ENCODE measurements around the gene KANSL1L.
"Not testable (repeated sequence)": the region's sequence is repeated elsewhere in the genome, so short reads cannot be mapped to it uniquely, and the experiment has no call there.

KANSL1L gene

DNA sequence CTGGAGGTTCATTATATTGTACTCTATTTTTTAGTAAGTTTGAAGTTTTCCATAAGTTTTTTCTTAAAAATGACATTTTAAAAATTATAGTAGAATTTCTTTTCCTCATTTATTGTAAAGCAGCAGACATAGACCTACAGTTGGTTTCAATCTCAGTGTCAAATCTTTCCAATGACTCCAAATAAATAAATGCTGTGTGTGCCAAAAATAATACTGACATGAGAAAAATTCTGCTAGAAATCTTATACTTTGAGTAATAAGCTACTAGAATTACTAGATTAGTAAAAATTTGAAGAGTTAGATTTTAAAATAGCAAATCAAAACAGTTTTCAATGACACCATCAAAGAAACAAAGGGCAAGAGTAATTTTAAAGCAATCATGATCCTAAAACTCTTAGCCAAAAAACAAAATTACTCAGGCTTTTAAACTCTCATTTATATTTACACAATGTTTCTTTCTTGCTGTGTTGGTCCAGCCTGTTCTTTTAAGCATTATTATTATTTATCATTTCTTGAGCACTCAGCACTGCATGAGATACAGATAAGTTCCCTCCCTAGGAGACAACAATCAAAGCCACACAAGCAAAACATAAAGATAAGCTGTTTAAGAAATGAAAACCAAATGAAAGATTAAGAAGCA is 8.3 kb upstream of the KANSL1L start:
- Histone ChIP-seq H3K4me1 (ENCODE audit: control insufficient read depth in 2 of 2, insufficient read depth in 1 of 2, low read depth in 1 of 2, low read length in 2 of 2) (peaks cover 4 to 11% of the 10 kb centered on the region in 2 donors), H4K91ac (ENCODE audit: low read depth, low read length, poor library complexity) (no peak overlapping the region), H3K14ac (ENCODE audit: low read length) (no peak overlapping the region), H3K4ac (ENCODE audit: low read length) (no peak overlapping the region), H3K4me3 (ENCODE audit: low read length in 2 of 2) (no peak overlapping the region), H3K18ac (ENCODE audit: low read length) (no peak overlapping the region), H2AK5ac (ENCODE audit: low read depth, low read length) (no peak overlapping the region), H3K4me2 (ENCODE audit: insufficient read depth, low read length, poor library complexity, severe bottlenecking) (no peak overlapping the region), H2BK15ac (ENCODE audit: low read length) (no peak overlapping the region), H2BK12ac (ENCODE audit: low read length) (no peak overlapping the region), H3K27me3 (ENCODE audit: control insufficient read depth in 3 of 3, insufficient read depth in 3 of 3, low read depth in 1 of 3, low read length in 3 of 3) (no peaks in the 10 kb centered on the region), H2BK5ac (ENCODE audit: low read length) (no peak overlapping the region), H2BK120ac (ENCODE audit: low read depth, low read length) (no peak overlapping the region), H2AFZ (ENCODE audit: low read length) (peak overlapping the region; percentile 1), H3K27ac (replicated peaks; ENCODE audit: low read length) (no peak overlapping the region), H3K23ac (ENCODE audit: low read depth, low read length, poor library complexity) (no peak overlapping the region), H3K9me3 (replicated peaks in 1 of 2; ENCODE audit: control insufficient read depth in 2 of 2, insufficient read depth in 1 of 2, low read depth in 1 of 2, low read length in 2 of 2) (no peaks in the 10 kb centered on the region), H3K79me1 (ENCODE audit: low read depth, low read length) (no peaks in the 10 kb centered on the region), H3K9ac (ENCODE audit: low read depth, low read length, poor library complexity) (no peak overlapping the region), H3K36me3 (replicated peaks in 1 of 2; ENCODE audit: control insufficient read depth in 2 of 2, insufficient read depth in 2 of 2, low read length in 2 of 2) (no peaks in the 10 kb centered on the region), H4K8ac (ENCODE audit: low read depth, low read length) (no peak overlapping the region)
- DNase-seq (ENCODE audit: low spot score), result no peak

DNA sequence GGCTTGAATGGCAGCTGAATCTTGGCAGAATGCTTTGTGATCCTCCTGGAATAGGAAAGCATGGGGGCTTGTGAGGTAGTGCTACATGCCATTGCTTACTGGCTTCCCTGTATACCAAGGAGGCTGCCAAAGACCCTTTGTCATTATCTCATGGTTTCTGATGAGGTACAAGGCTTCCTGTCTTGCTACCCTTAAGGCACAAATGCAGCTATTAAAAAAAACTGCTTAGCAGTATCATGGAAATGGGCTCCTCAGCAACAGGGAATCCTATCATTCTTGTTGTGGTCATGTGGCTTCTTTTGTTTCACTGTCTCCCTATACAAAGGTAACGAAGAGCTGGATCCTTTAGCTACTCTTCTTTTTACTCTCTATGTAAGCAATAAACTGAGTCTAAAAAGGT is 6.6 kb upstream of the KANSL1L start:
- H3K79me1 ChIP-seq (ENCODE audit: low read depth, low read length), result no peaks in the 10 kb centered on the region
- peaks cover 4 to 11% of the 10 kb centered on the region in 2 donors for H3K4me1 ChIP-seq (ENCODE audit: control insufficient read depth in 2 of 2, insufficient read depth in 1 of 2, low read depth in 1 of 2, low read length in 2 of 2)
- no peak overlapping the region for H3K23ac ChIP-seq (ENCODE audit: low read depth, low read length, poor library complexity)
- H3K27me3 ChIP-seq (ENCODE audit: control insufficient read depth in 3 of 3, insufficient read depth in 3 of 3, low read depth in 1 of 3, low read length in 3 of 3), result no peaks in the 10 kb centered on the region
- no peak overlapping the region for H2AK5ac ChIP-seq (ENCODE audit: low read depth, low read length)
- no peak overlapping the region for H2BK15ac ChIP-seq (ENCODE audit: low read length)
- no peak overlapping the region for H3K9ac ChIP-seq (ENCODE audit: low read depth, low read length, poor library complexity)
- no peak for DNase-seq (ENCODE audit: low spot score)
- no peak overlapping the region for H2AFZ ChIP-seq (ENCODE audit: low read length)
- H4K8ac ChIP-seq (ENCODE audit: low read depth, low read length), result no peak overlapping the region
- H3K14ac ChIP-seq (ENCODE audit: low read length), result no peak overlapping the region
- no peak overlapping the region for H2BK12ac ChIP-seq (ENCODE audit: low read length)
- no peak overlapping the region for H3K18ac ChIP-seq (ENCODE audit: low read length)
- H4K91ac ChIP-seq (ENCODE audit: low read depth, low read length, poor library complexity), result no peak overlapping the region
- no peak overlapping the region for H2BK5ac ChIP-seq (ENCODE audit: low read length)
- no peak overlapping the region for H3K4ac ChIP-seq (ENCODE audit: low read length)
- no CpG with 5 or more reads among the region's 1 CpG for WGBS, 2 donors (ENCODE audit: extremely low coverage in 2 of 2, insufficient read length in 2 of 2, insufficient replicate concordance in 1 of 2)
- H3K4me3 ChIP-seq (ENCODE audit: low read length in 2 of 2), result no peak overlapping the region
- no peak overlapping the region for H2BK120ac ChIP-seq (ENCODE audit: low read depth, low read length)
- no peak overlapping the region for H3K4me2 ChIP-seq (ENCODE audit: insufficient read depth, low read length, poor library complexity, severe bottlenecking)
- H3K36me3 ChIP-seq (replicated peaks in 1 of 2; ENCODE audit: control insufficient read depth in 2 of 2, insufficient read depth in 2 of 2, low read length in 2 of 2), result no peaks in the 10 kb centered on the region
- H3K9me3 ChIP-seq (replicated peaks in 1 of 2; ENCODE audit: control insufficient read depth in 2 of 2, insufficient read depth in 1 of 2, low read depth in 1 of 2, low read length in 2 of 2), result no peaks in the 10 kb centered on the region
- H3K27ac ChIP-seq (replicated peaks; ENCODE audit: low read length), result no peak overlapping the region

DNA sequence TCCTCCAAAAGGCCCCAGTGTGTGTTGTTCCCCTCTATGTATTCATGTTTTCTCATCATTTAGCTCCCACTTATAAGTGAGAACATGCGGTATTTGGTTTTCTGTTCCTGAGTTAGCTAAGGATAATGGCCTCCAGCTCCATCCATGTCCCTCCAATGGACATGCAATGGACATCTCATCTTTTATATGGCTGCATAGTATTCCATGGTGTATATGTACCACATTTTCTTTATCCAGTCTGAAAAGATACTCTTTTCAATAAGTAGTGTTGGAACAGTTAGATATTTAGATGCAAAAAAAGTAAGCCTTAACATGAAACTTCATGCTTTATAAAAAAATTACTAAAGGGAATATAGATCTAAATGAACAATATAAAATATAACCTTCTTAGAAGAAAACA is 5.9 kb upstream of the KANSL1L start:
- not testable (repeated sequence) for H3K36me3 ChIP-seq (replicated peaks in 1 of 2; ENCODE audit: control insufficient read depth in 2 of 2, insufficient read depth in 2 of 2, low read length in 2 of 2); H3K14ac ChIP-seq (ENCODE audit: low read length); H3K4ac ChIP-seq (ENCODE audit: low read length); H3K9me3 ChIP-seq (replicated peaks in 1 of 2; ENCODE audit: control insufficient read depth in 2 of 2, insufficient read depth in 1 of 2, low read depth in 1 of 2, low read length in 2 of 2); H4K91ac ChIP-seq (ENCODE audit: low read depth, low read length, poor library complexity); H3K18ac ChIP-seq (ENCODE audit: low read length); H3K23ac ChIP-seq (ENCODE audit: low read depth, low read length, poor library complexity); H3K4me2 ChIP-seq (ENCODE audit: insufficient read depth, low read length, poor library complexity, severe bottlenecking); H2AK5ac ChIP-seq (ENCODE audit: low read depth, low read length); H3K9ac ChIP-seq (ENCODE audit: low read depth, low read length, poor library complexity); H3K79me1 ChIP-seq (ENCODE audit: low read depth, low read length); H3K27me3 ChIP-seq (ENCODE audit: control insufficient read depth in 3 of 3, insufficient read depth in 3 of 3, low read depth in 1 of 3, low read length in 3 of 3); H2BK12ac ChIP-seq (ENCODE audit: low read length); H3K4me3 ChIP-seq (ENCODE audit: low read length in 2 of 2); H2BK120ac ChIP-seq (ENCODE audit: low read depth, low read length); H2BK5ac ChIP-seq (ENCODE audit: low read length); H2BK15ac ChIP-seq (ENCODE audit: low read length); DNase-seq (ENCODE audit: low spot score); H2AFZ ChIP-seq (ENCODE audit: low read length); H4K8ac ChIP-seq (ENCODE audit: low read depth, low read length); H3K27ac ChIP-seq (replicated peaks; ENCODE audit: low read length)
- peaks cover 4 to 11% of the 10 kb centered on the region in 2 donors for H3K4me1 ChIP-seq (ENCODE audit: control insufficient read depth in 2 of 2, insufficient read depth in 1 of 2, low read depth in 1 of 2, low read length in 2 of 2)
- no CpG with 5 or more reads among the region's 1 CpG for WGBS, 2 donors (ENCODE audit: extremely low coverage in 2 of 2, insufficient read length in 2 of 2, insufficient replicate concordance in 1 of 2)

DNA sequence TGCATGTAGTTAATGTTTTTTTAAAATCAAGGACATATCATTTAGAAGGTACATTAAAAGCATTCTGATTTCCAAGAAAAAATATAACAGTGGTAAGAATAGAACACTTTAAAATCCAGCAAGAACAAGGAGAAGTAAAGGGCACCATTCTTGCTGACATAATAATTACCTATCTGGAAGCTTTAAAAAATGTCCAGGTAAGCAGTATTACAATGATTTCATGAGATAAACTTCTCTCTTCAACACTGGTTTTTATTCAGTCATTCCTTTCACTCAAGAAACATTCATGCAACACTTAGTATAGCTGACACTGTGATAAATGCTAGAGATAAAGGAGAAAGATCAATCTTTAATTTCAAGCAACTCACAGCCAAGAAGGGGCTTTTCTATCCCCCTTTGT is 2.9 kb upstream of the KANSL1L start:
- H3K79me1 ChIP-seq (ENCODE audit: low read depth, low read length), result no peaks in the 10 kb centered on the region

More for the DNA sequence above, 2.9 kb upstream of the KANSL1L start:
- Histone ChIP-seq H3K14ac (ENCODE audit: low read length) (no peak overlapping the region), H2BK12ac (ENCODE audit: low read length) (no peak overlapping the region), H3K27me3 (ENCODE audit: control insufficient read depth in 3 of 3, insufficient read depth in 3 of 3, low read depth in 1 of 3, low read length in 3 of 3) (no peaks in the 10 kb centered on the region), H3K4ac (ENCODE audit: low read length) (no peak overlapping the region), H4K91ac (ENCODE audit: low read depth, low read length, poor library complexity) (no peak overlapping the region), H3K9ac (ENCODE audit: low read depth, low read length, poor library complexity) (no peak overlapping the region), H2AFZ (ENCODE audit: low read length) (no peak overlapping the region), H3K23ac (ENCODE audit: low read depth, low read length, poor library complexity) (no peak overlapping the region), H3K4me1 (ENCODE audit: control insufficient read depth in 2 of 2, insufficient read depth in 1 of 2, low read depth in 1 of 2, low read length in 2 of 2) (peaks cover 0 to 4% of the 10 kb centered on the region in 2 donors), H3K4me3 (ENCODE audit: low read length in 2 of 2) (no peak overlapping the region), H2BK15ac (ENCODE audit: low read length) (no peak overlapping the region), H3K9me3 (replicated peaks in 1 of 2; ENCODE audit: control insufficient read depth in 2 of 2, insufficient read depth in 1 of 2, low read depth in 1 of 2, low read length in 2 of 2) (no peaks in the 10 kb centered on the region), H3K18ac (ENCODE audit: low read length) (no peak overlapping the region), H2BK5ac (ENCODE audit: low read length) (no peak overlapping the region), H2BK120ac (ENCODE audit: low read depth, low read length) (no peak overlapping the region), H3K4me2 (ENCODE audit: insufficient read depth, low read length, poor library complexity, severe bottlenecking) (no peak overlapping the region), H3K27ac (replicated peaks; ENCODE audit: low read length) (no peak overlapping the region), H2AK5ac (ENCODE audit: low read depth, low read length) (no peak overlapping the region), H3K36me3 (replicated peaks in 1 of 2; ENCODE audit: control insufficient read depth in 2 of 2, insufficient read depth in 2 of 2, low read length in 2 of 2) (no peaks in the 10 kb centered on the region), H4K8ac (ENCODE audit: low read depth, low read length) (no peak overlapping the region)
- DNase-seq (ENCODE audit: low spot score), result no peak
